Spinal cord (tissue), 10 donors: ENCODE measurements around the gene LNX1. TPM values are rescaled to one million over a fixed set of nuclear protein-coding genes. Genes with fewer than 3 reads are reported as not detected.

Experiments used
- DNase-seq, 6 donors: peaks; one replicate each; pipeline versions ENCODE4 v3.0.0 to v3.0.0-alpha.2; 2013 to 2015; ENCODE audit warnings: low spot score in 6 of 6, low read depth in 4 of 6
- H3K27ac ChIP-seq: one replicate; pipeline ENCODE4 v1.5.1; 2013; ENCODE audit warnings: low read depth, low read length, control low read depth
- H3K27me3 ChIP-seq: one replicate; pipeline ENCODE4 v1.6.1; 2013; ENCODE audit warnings: low read length; ENCODE audit not compliant: control insufficient read depth, insufficient read depth
- H3K36me3 ChIP-seq: one replicate; pipeline ENCODE4 v1.6.1; 2013; ENCODE audit warnings: low read length; ENCODE audit not compliant: control insufficient read depth, insufficient read depth
- H3K4me1 ChIP-seq: one replicate; pipeline ENCODE4 v1.6.1; 2013; ENCODE audit warnings: low read length; ENCODE audit not compliant: control insufficient read depth, insufficient read depth
- H3K4me3 ChIP-seq: one replicate; pipeline ENCODE4 v1.5.1; 2013; ENCODE audit warnings: low read depth, low read length, control low read depth
- H3K9me3 ChIP-seq: one replicate; pipeline ENCODE4 v1.6.1; 2013; ENCODE audit warnings: low read length; ENCODE audit not compliant: control insufficient read depth, insufficient read depth
- WGBS: methylation state at CpG from one replicate; pipeline ENCODE4 v1.1.5; 2013; ENCODE audit warnings: missing lambda C conversion rate; ENCODE audit not compliant: insufficient coverage; 5-methylcytosine and 5-hydroxymethylcytosine counted together
- polyA plus RNA-seq, 2 donors: library from polyadenylated mRNA; unstranded; fragments of 120-200 nt; gene quantifications; one replicate each; pipeline ENCODE4 v1.2.1, GENCODE V29; 2013; ENCODE audit not compliant: insufficient read length in 2 of 2
- total RNA-seq, 2 donors: library from RNA; depleted of rRNA in 1 of 2; stranded (reverse); fragments of 120-200 nt in 1 of 2; fragments of >200 nt in 1 of 2; gene quantifications; one replicate each; pipeline versions ENCODE4 v1.2.3 to v1.2.4, GENCODE V29; 2013 to 2014
- donor health status: healthy.

The LNX1 gene
- total and polyA plus RNA-seq, 4 donors: 7.6 to 13.3 (median 11.0) TPM

- no peaks in the 10 kb centered on the region for H3K27me3 ChIP-seq
- no peak for DNase-seq
- H3K4me1 ChIP-seq: no peaks in the 10 kb centered on the region
- no peaks in the 10 kb centered on the region for H3K36me3 ChIP-seq
- H3K9me3 ChIP-seq: no peaks in the 10 kb centered on the region
- no peak overlapping the region for H3K4me3 ChIP-seq
- H3K27ac ChIP-seq: no peak overlapping the region
- WGBS: no CpG with 5 or more reads among the region's 1 CpG
Measured at GRCh38 chr4:53485658-53486040, 105.6 kb downstream of the LNX1 start.

GRCh38 chr4:53484911-53485657 is 106.2 kb downstream of the LNX1 start:
- H3K4me3 ChIP-seq: no peak overlapping the region
- peak in 1 of 6 donors; percentile 41 for DNase-seq
- H3K27ac ChIP-seq: no peak overlapping the region
- H3K27me3 ChIP-seq: no peaks in the 10 kb centered on the region
- H3K36me3 ChIP-seq: no peaks in the 10 kb centered on the region
- no peaks in the 10 kb centered on the region for H3K4me1 ChIP-seq
- WGBS: 93% methylated on average over 2 of the region's 5 CpGs
- H3K9me3 ChIP-seq: no peaks in the 10 kb centered on the region

- Histone ChIP-seq H3K27me3 (no peaks in the 10 kb centered on the region), H3K4me1 (no peaks in the 10 kb centered on the region), H3K4me3 (no peak overlapping the region), H3K9me3 (no peaks in the 10 kb centered on the region), H3K36me3 (no peaks in the 10 kb centered on the region), H3K27ac (no peak overlapping the region)
- WGBS: no CpG with 5 or more reads among the region's 1 CpG
- DNase-seq: no peak
Measured at GRCh38 chr4:53483250-53483649, 108.0 kb downstream of the LNX1 start.

- no peak overlapping the region for H3K27ac ChIP-seq
- H3K4me1 ChIP-seq: no peaks in the 10 kb centered on the region
- no peaks in the 10 kb centered on the region for H3K36me3 ChIP-seq
- no peak overlapping the region for H3K4me3 ChIP-seq
- H3K9me3 ChIP-seq: no peaks in the 10 kb centered on the region
- whole genome bisulfite sequencing: 95% methylated on average over 8 of the region's 8 CpGs
- no peak for DNase-seq
- H3K27me3 ChIP-seq: no peaks in the 10 kb centered on the region
Measured at GRCh38 chr4:53481586-53481985, 109.7 kb downstream of the LNX1 start.

GRCh38 chr4:53480909-53481308 is 110.4 kb downstream of the LNX1 start:
- no peak for DNase-seq
- H3K27ac ChIP-seq: no peak overlapping the region
- H3K36me3 ChIP-seq: no peaks in the 10 kb centered on the region
- 75% methylated on average over 1 of the region's 2 CpGs for WGBS
- H3K4me3 ChIP-seq: no peak overlapping the region
- no peaks in the 10 kb centered on the region for H3K27me3 ChIP-seq
- no peaks in the 10 kb centered on the region for H3K9me3 ChIP-seq
- no peaks in the 10 kb centered on the region for H3K4me1 ChIP-seq

GRCh38 chr4:53479736-53480525 is 111.4 kb downstream of the LNX1 start:
- no peak for DNase-seq
- WGBS: 100% methylated on average over 1 of the region's 5 CpGs
- no peak overlapping the region for H3K4me3 ChIP-seq
- no peaks in the 10 kb centered on the region for H3K9me3 ChIP-seq
- no peaks in the 10 kb centered on the region for H3K27me3 ChIP-seq
- no peak overlapping the region for H3K27ac ChIP-seq
- no peaks in the 10 kb centered on the region for H3K36me3 ChIP-seq
- H3K4me1 ChIP-seq: no peaks in the 10 kb centered on the region

- Histone ChIP-seq H3K36me3 (no peaks in the 10 kb centered on the region), H3K4me1 (no peaks in the 10 kb centered on the region), H3K27ac (no peak overlapping the region), H3K4me3 (no peak overlapping the region), H3K27me3 (no peaks in the 10 kb centered on the region), H3K9me3 (no peaks in the 10 kb centered on the region)
- DNase-seq: no peak
- WGBS: no CpG with 5 or more reads among the region's 4 CpGs
Measured at GRCh38 chr4:53478671-53479456, 112.4 kb downstream of the LNX1 start.

GRCh38 chr4:53477636-53478035 is 113.7 kb downstream of the LNX1 start:
- Histone ChIP-seq H3K27me3 (no peaks in the 10 kb centered on the region), H3K4me1 (no peaks in the 10 kb centered on the region), H3K9me3 (no peaks in the 10 kb centered on the region), H3K27ac (no peak overlapping the region), H3K4me3 (no peak overlapping the region), H3K36me3 (no peaks in the 10 kb centered on the region)
- peak in 1 of 6 donors; percentile 3 for DNase-seq
- WGBS: no CpG with 5 or more reads among the region's 1 CpG

GRCh38 chr4:53477038-53477565 is 114.2 kb downstream of the LNX1 start:
- Histone ChIP-seq H3K9me3 (no peaks in the 10 kb centered on the region), H3K4me3 (no peak overlapping the region), H3K27ac (no peak overlapping the region), H3K27me3 (no peaks in the 10 kb centered on the region), H3K36me3 (no peaks in the 10 kb centered on the region), H3K4me1 (no peaks in the 10 kb centered on the region)
- WGBS: 41% methylated on average over 2 of the region's 5 CpGs
- no peak for DNase-seq
